Lower lobe of right lung (tissue), 2 donors: ENCODE measurements around the gene THSD4. TPM values are rescaled to one million over a fixed set of nuclear protein-coding genes. Genes with fewer than 3 reads are reported as not detected.

Experiments
- ATAC-seq, 2 donors: fragments of 200-7000 bp; cut with Tn5 transposase; one replicate each; pipeline ENCODE4 v1.9.1; 2020 to 2022; ENCODE audit warnings: mild to moderate bottlenecking in 2 of 2, moderate library complexity in 2 of 2
- DNase-seq: peaks from one replicate; pipeline ENCODE4 v3.0.0-alpha.2; 2020
- H3K27ac ChIP-seq: fragments of 200-600 bp; one replicate; pipeline ENCODE4 v1.8.0; 2022
- H3K27me3 ChIP-seq: fragments of 200-600 bp; one replicate; pipeline ENCODE4 v1.8.0; 2022; ENCODE audit warnings: low read depth
- H3K36me3 ChIP-seq: fragments of 200-600 bp; one replicate; pipeline ENCODE4 v1.8.0; 2022; ENCODE audit warnings: mild to moderate bottlenecking
- H3K4me1 ChIP-seq: fragments of 200-600 bp; one replicate; pipeline ENCODE4 v1.8.0; 2022
- H3K4me3 ChIP-seq: fragments of 200-600 bp; one replicate; pipeline ENCODE4 v1.8.0; 2022; ENCODE audit warnings: mild to moderate bottlenecking
- H3K9me3 ChIP-seq: fragments of 200-600 bp; one replicate; pipeline ENCODE4 v1.8.0; 2022
- CTCF ChIP-seq: fragments of 200-600 bp; IDR thresholded peaks from one replicate; pipeline ENCODE4 v1.8.0; 2022; ENCODE audit warnings: antibody characterized with exemption, mild to moderate bottlenecking
- intact Hi-C: fragments of 100-400 bp; cut with DNase I; formaldehyde crosslinking; loops from one replicate; pipeline ENCODE4 v1.11.0; 2022
- total RNA-seq: library from RNA; stranded (reverse); fragmentation: NEBNext Ultra II Directional; extraction: Animal tissue kit (Norgen Biotek cat#: 25700); gene quantifications from one replicate; pipeline ENCODE4 v1.2.1, GENCODE V29; 2021
- donor health status: DM: no; HTN: yes; CAD: no; lungs with severe emphysema.

THSD4 gene
- total RNA-seq, 1 donor from 2014 or later: 18.2 TPM

GRCh38 chr15:71425388-71425787 lies 310.1 kb downstream of the THSD4 start:
- intact Hi-C loops: no loop called here
- H3K36me3 ChIP-seq: no peaks in the 10 kb centered on the region
- TF ChIP-seq CTCF: no peak
- H3K27me3 ChIP-seq: no peaks in the 10 kb centered on the region
- ATAC-seq (no peak), DNase-seq (no peak)
- no peak overlapping the region for H3K4me3 ChIP-seq
- no peaks in the 10 kb centered on the region for H3K4me1 ChIP-seq
- no peaks in the 10 kb centered on the region for H3K9me3 ChIP-seq
- H3K27ac ChIP-seq: no peak overlapping the region

GRCh38 chr15:71426792-71427191 lies 311.5 kb downstream of the THSD4 start:
- DNase-seq: no peak
- H3K36me3 ChIP-seq: no peaks in the 10 kb centered on the region
- H3K27ac ChIP-seq: no peak overlapping the region
- no peaks in the 10 kb centered on the region for H3K27me3 ChIP-seq
- H3K9me3 ChIP-seq: no peaks in the 10 kb centered on the region
- no peaks in the 10 kb centered on the region for H3K4me1 ChIP-seq
- TF ChIP-seq CTCF: no peak
- intact Hi-C loops: no loop called here
- peak in 1 of 2 donors; percentile 61 for ATAC-seq
- H3K4me3 ChIP-seq: no peak overlapping the region

GRCh38 chr15:71430782-71431181 lies 315.5 kb downstream of the THSD4 start:
- no peaks in the 10 kb centered on the region for H3K9me3 ChIP-seq
- no peak overlapping the region for H3K4me3 ChIP-seq
- no peaks in the 10 kb centered on the region for H3K4me1 ChIP-seq
- no peaks in the 10 kb centered on the region for H3K27me3 ChIP-seq
- DNase-seq: no peak
- TF ChIP-seq CTCF: no peak
- intact Hi-C loops: no loop called here
- H3K27ac ChIP-seq: no peak overlapping the region
- ATAC-seq: no peak
- no peaks in the 10 kb centered on the region for H3K36me3 ChIP-seq

- intact Hi-C loops: no loop called here
- H3K27me3 ChIP-seq: no peaks in the 10 kb centered on the region
- DNase-seq (no peak), ATAC-seq (no peak)
- H3K4me1 ChIP-seq: no peaks in the 10 kb centered on the region
- no peak overlapping the region for H3K4me3 ChIP-seq
- no peaks in the 10 kb centered on the region for H3K36me3 ChIP-seq
- H3K27ac ChIP-seq: no peak overlapping the region
- H3K9me3 ChIP-seq: no peaks in the 10 kb centered on the region
- no peak for TF ChIP-seq CTCF
Observed at GRCh38 chr15:71431343-71432336, 316.4 kb downstream of the THSD4 start.

DNA sequence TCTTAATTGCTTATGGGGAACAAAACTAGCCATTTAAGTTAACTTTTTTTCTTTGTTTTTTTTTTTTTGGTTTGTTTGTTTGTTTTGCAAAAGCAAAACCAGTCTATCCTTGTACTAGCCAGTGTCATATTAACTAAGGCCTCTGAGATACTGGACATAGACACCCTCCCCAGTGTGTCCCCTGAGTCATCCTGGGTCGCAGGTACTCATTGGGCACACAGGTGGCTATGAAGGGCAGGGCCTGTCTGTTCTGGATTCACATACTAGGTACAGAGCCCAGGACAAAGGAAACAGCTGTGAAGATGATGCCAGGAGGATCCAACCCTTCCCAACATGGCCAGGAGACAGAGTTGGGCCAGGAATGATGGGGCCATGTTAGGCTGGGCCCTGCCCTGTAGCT lies 318.1 kb downstream of the THSD4 start:
- no peaks in the 10 kb centered on the region for H3K4me1 ChIP-seq
- no peak for ATAC-seq
- intact Hi-C loops: no loop called here
- DNase-seq: no peak
- no peaks in the 10 kb centered on the region for H3K36me3 ChIP-seq
- H3K4me3 ChIP-seq: no peak overlapping the region
- no peaks in the 10 kb centered on the region for H3K27me3 ChIP-seq
- H3K27ac ChIP-seq: no peak overlapping the region
- no peaks in the 10 kb centered on the region for H3K9me3 ChIP-seq
- no peak for TF ChIP-seq CTCF
